Brain microvascular endothelial cell (primary cell): ENCODE data around the gene GLP1R.

Experiments
- DNase-seq: peaks from one replicate; pipeline ENCODE4 v3.0.0-alpha.2; 2020
- H3K27ac ChIP-seq: fragments of 250-450 bp; sonication (Bioruptor Pico); 2 replicates; pipeline ENCODE4 v1.5.1; 2020; ENCODE audit warnings: mild to moderate bottlenecking, moderate library complexity
- H3K27me3 ChIP-seq: fragments of 250-450 bp; sonication (Bioruptor Pico); replicated peaks from 2 replicates; pipeline ENCODE4 v1.5.1; 2020; ENCODE audit warnings: mild to moderate bottlenecking
- H3K36me3 ChIP-seq: fragments of 250-450 bp; sonication (Bioruptor Pico); replicated peaks from 2 replicates; pipeline ENCODE4 v1.5.1; 2020; ENCODE audit warnings: mild to moderate bottlenecking
- H3K4me3 ChIP-seq: 2 replicates; pipeline ENCODE4 v1.5.1; 2011; ENCODE audit warnings: low read depth, mild to moderate bottlenecking, control low read depth, low read length, moderate library complexity
- CTCF ChIP-seq: IDR thresholded peaks from 2 replicates; pipeline ENCODE4 v1.5.1; 2011; ENCODE audit warnings: low read depth, mild to moderate bottlenecking, moderate library complexity, low read length, control low read depth, inconsistent platforms; ENCODE audit errors: missing control alignments
- in situ Hi-C: cut with HindIII; loops from 2 replicates; pipeline ENCODE4 v1.10.0; 2017; ENCODE audit warnings: low sequenced_read_pairs, low pct_ligation_motif_present

The GLP1R gene

GRCh38 chr6:39053854-39054576 is 5.4 kb downstream of the GLP1R start:
- H3K27me3 ChIP-seq, result peaks cover 8% of the 10 kb centered on the region
- in situ Hi-C loops, result no loop called here
- no peaks in the 10 kb centered on the region for H3K36me3 ChIP-seq
- DNase-seq, result no peak
- H3K27ac ChIP-seq, result no peak overlapping the region
- no peak for TF ChIP-seq CTCF
- H3K4me3 ChIP-seq, result no peak overlapping the region

GRCh38 chr6:39054577-39055142 is 6.1 kb downstream of the GLP1R start:
- Histone ChIP-seq H3K4me3 (no peak overlapping the region), H3K27me3 (peaks cover 7% of the 10 kb centered on the region), H3K27ac (no peak overlapping the region), H3K36me3 (no peaks in the 10 kb centered on the region)
- no peak for TF ChIP-seq CTCF
- no peak for DNase-seq
- in situ Hi-C loops, result no loop called here

GRCh38 chr6:39055661-39056060 is 7.1 kb downstream of the GLP1R start:
- no peak overlapping the region for H3K27ac ChIP-seq
- DNase-seq, result no peak
- no peaks in the 10 kb centered on the region for H3K36me3 ChIP-seq
- in situ Hi-C loops, result no loop called here
- peaks cover under 1% of the 10 kb centered on the region for H3K27me3 ChIP-seq
- no peak for TF ChIP-seq CTCF
- no peak overlapping the region for H3K4me3 ChIP-seq

- in situ Hi-C loops, result no loop called here
- H3K27ac ChIP-seq, result no peak overlapping the region
- TF ChIP-seq CTCF, result no peak
- H3K27me3 ChIP-seq, result no peaks in the 10 kb centered on the region
- H3K4me3 ChIP-seq, result no peak overlapping the region
- no peaks in the 10 kb centered on the region for H3K36me3 ChIP-seq
- no peak for DNase-seq
These were observed 7.6 kb downstream of the GLP1R start for GRCh38 chr6:39056191-39056590.

GRCh38 chr6:39056681-39057080 is 8.1 kb downstream of the GLP1R start:
- no peak overlapping the region for H3K27ac ChIP-seq
- no peaks in the 10 kb centered on the region for H3K27me3 ChIP-seq
- H3K4me3 ChIP-seq, result no peak overlapping the region
- no peaks in the 10 kb centered on the region for H3K36me3 ChIP-seq
- in situ Hi-C loops, result no loop called here
- DNase-seq, result no peak
- TF ChIP-seq CTCF, result no peak
